HT-29 (cell line): ENCODE results near the gene TEDDM1. TPM values are rescaled to one million over a fixed set of nuclear protein-coding genes. Genes with fewer than 3 reads are reported as not detected.

Experiments used
- DNase-seq: peaks from one replicate; pipeline ENCODE4 v3.0.0-alpha.2; 2015; ENCODE audit warnings: low spot score
- total RNA-seq: library from RNA; depleted of rRNA; stranded (reverse); fragments of >200 nt; shearing (Covaris generic); gene quantifications from 2 replicates; pipeline ENCODE4 v1.2.3, GENCODE V29; 2014

The TEDDM1 gene
- total RNA-seq, 1 experiment from 2014 or later, result not detected

GRCh38 chr1:182406012-182406411 is 5.5 kb upstream of the TEDDM1 start:
- DNase-seq, result no peak

- DNase-seq, result no peak
Measured at GRCh38 chr1:182405578-182405977, 5.1 kb upstream of the TEDDM1 start.

GRCh38 chr1:182404781-182405180 is 4.3 kb upstream of the TEDDM1 start:
- DNase-seq, result no peak

GRCh38 chr1:182397653-182398393 is 2.6 kb downstream of the TEDDM1 start:
- no peak for DNase-seq

- no peak for DNase-seq
Measured at GRCh38 chr1:182395906-182396305, 4.6 kb downstream of the TEDDM1 start.

GRCh38 chr1:182394055-182394775 is 6.3 kb downstream of the TEDDM1 start:
- DNase-seq, result no peak

- DNase-seq, result peak; percentile 46
Measured at GRCh38 chr1:182392050-182393028, 8.1 kb downstream of the TEDDM1 start.

GRCh38 chr1:182391362-182392049 is 9.0 kb downstream of the TEDDM1 start, which contains the start of gene GLUL:
TSS of gene GLUL (minus strand) at chr1:182391790. CDS start at chr1:182388737, 3,053 bp downstream.
- peak; percentile 92 for DNase-seq

- no peak for DNase-seq
Measured at GRCh38 chr1:182391028-182391361, 9.5 kb downstream of the TEDDM1 start.

GRCh38 chr1:182389619-182390047 is 10.8 kb downstream of the TEDDM1 start:
- no peak for DNase-seq

GRCh38 chr1:182388392-182389134 is 11.9 kb downstream of the TEDDM1 start:
- DNase-seq, result no peak

- no peak for DNase-seq
Measured at GRCh38 chr1:182387566-182387965, 12.9 kb downstream of the TEDDM1 start.

- no peak for DNase-seq
Measured at GRCh38 chr1:182386980-182387379, 13.5 kb downstream of the TEDDM1 start.

- DNase-seq, result no peak
Measured at GRCh38 chr1:182385885-182386853, 14.3 kb downstream of the TEDDM1 start.

GRCh38 chr1:182384387-182384960 is 16.0 kb downstream of the TEDDM1 start:
- DNase-seq, result no peak

- DNase-seq, result no peak
Measured at GRCh38 chr1:182383934-182384333, 16.5 kb downstream of the TEDDM1 start.

GRCh38 chr1:182383037-182383661 is 17.3 kb downstream of the TEDDM1 start:
- no peak for DNase-seq
